DOHH2 (cell line): ENCODE data around the gene AGBL4.

ENCODE experiments used
- EZH2phosphoT487 ChIP-seq: fragments of 200-600 bp; sonication (generic); IDR thresholded peaks from 2 replicates; pipeline ENCODE4 v1.6.1; 2017; ENCODE audit warnings: borderline replicate concordance, mild to moderate bottlenecking, antibody characterized with exemption, low read length, moderate library complexity, mixed read lengths
- TF ChIP-seq, protein P1 (sequence below): fragments of 200-600 bp; sonication (generic); IDR thresholded peaks from one replicate; pipeline ENCODE4 v1.5.1; 2014; ENCODE audit warnings: antibody characterized with exemption, mild to moderate bottlenecking, low read depth, low read length; ENCODE audit not compliant: poor library complexity, severe bottlenecking

DNA sequence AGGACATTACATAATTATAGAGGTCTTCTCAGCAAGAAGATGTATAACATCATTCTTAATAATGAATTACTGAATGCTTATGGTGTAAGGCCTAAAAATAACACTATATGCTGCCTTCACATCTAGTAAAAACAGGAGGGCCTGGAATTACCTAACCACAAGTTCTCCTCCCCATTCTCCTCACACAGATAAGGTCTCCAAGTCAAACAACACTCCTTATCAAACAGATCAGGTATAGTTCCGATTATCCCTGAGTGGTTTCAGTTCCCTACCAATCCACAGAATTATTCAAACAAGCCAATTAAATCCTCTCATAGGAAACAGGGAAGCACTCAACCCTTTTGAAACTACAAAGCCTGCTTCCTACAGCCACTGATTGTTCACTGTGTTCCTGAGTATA is 4.0 kb upstream of the AGBL4 start:
- TF ChIP-seq, protein P1, sequence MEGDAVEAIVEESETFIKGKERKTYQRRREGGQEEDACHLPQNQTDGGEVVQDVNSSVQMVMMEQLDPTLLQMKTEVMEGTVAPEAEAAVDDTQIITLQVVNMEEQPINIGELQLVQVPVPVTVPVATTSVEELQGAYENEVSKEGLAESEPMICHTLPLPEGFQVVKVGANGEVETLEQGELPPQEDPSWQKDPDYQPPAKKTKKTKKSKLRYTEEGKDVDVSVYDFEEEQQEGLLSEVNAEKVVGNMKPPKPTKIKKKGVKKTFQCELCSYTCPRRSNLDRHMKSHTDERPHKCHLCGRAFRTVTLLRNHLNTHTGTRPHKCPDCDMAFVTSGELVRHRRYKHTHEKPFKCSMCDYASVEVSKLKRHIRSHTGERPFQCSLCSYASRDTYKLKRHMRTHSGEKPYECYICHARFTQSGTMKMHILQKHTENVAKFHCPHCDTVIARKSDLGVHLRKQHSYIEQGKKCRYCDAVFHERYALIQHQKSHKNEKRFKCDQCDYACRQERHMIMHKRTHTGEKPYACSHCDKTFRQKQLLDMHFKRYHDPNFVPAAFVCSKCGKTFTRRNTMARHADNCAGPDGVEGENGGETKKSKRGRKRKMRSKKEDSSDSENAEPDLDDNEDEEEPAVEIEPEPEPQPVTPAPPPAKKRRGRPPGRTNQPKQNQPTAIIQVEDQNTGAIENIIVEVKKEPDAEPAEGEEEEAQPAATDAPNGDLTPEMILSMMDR, result no peak
- no peak for TF ChIP-seq EZH2phosphoT487
